SU-DHL-6 (cell line): Measurements from ENCODE around the gene ISM1.

Source experiments
- EZH2phosphoT487 ChIP-seq: fragments of 200-600 bp; sonication (generic), shearing (Covaris generic); conservative IDR thresholded peaks from 2 replicates; pipeline ENCODE4 v1.6.1; 2018; ENCODE audit warnings: mild to moderate bottlenecking, antibody characterized with exemption, low read length, moderate library complexity, mixed read lengths
- TF ChIP-seq, protein P1 (sequence below): fragments of 200-600 bp; sonication (generic); IDR thresholded peaks from one replicate; pipeline ENCODE4 v1.5.1; 2017; ENCODE audit warnings: antibody characterized with exemption, mild to moderate bottlenecking, low read length, moderate library complexity; ENCODE audit not compliant: insufficient read depth, poor library complexity, severe bottlenecking

DNA sequence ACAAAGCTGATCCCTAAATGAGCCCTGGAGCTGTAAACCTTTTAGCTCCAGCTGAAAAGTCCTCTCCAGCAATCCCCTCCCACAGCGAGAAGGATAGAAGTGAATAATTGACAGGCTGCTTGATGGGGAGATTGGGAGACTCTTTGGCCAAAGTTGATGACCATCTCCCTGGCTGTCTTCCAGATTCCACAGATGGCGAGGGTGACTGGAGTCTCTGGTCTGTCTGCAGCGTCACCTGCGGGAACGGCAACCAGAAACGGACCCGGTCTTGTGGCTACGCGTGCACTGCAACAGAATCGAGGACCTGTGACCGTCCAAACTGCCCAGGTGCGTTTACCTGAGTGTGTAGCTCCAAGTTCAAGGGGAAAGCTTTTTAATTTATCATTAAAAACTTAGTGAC lies 67.3 kb downstream of the ISM1 start:
- TF ChIP-seq, protein P1, sequence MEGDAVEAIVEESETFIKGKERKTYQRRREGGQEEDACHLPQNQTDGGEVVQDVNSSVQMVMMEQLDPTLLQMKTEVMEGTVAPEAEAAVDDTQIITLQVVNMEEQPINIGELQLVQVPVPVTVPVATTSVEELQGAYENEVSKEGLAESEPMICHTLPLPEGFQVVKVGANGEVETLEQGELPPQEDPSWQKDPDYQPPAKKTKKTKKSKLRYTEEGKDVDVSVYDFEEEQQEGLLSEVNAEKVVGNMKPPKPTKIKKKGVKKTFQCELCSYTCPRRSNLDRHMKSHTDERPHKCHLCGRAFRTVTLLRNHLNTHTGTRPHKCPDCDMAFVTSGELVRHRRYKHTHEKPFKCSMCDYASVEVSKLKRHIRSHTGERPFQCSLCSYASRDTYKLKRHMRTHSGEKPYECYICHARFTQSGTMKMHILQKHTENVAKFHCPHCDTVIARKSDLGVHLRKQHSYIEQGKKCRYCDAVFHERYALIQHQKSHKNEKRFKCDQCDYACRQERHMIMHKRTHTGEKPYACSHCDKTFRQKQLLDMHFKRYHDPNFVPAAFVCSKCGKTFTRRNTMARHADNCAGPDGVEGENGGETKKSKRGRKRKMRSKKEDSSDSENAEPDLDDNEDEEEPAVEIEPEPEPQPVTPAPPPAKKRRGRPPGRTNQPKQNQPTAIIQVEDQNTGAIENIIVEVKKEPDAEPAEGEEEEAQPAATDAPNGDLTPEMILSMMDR = no peak
- no peak for TF ChIP-seq EZH2phosphoT487
